ENCODE results near the gene ADAMTSL5.
"Not testable (repeated sequence)": the region's sequence is repeated elsewhere in the genome, so short reads cannot be mapped to it uniquely, and the experiment has no call there.

Gene ADAMTSL5

DNA sequence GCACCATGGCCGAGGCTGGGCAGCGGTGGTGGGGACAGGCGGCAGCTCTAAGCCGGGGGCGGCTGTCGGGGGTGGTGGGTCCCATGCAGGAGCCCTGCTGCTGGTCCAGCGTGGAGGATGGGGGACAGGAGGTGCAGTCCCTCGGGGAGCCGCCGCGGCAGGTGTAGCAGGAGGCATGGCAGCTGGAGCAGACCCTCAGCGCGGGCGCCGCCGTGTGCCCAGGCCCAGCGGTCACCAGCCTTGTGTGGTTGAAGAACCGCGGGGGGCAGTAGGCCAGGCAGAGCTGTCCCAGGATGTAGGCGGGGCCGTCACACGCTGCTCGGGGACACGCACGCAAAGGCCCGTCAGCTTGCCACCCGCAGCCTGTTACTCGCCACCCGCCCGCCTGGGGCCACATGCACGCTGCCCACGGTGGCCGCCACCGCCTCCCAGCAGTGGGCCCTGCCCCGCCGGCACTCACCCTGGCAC is 30.9 kb downstream of the ADAMTSL5 start:
- no peak for DNase-seq (ENCODE audit: low spot score)

DNA sequence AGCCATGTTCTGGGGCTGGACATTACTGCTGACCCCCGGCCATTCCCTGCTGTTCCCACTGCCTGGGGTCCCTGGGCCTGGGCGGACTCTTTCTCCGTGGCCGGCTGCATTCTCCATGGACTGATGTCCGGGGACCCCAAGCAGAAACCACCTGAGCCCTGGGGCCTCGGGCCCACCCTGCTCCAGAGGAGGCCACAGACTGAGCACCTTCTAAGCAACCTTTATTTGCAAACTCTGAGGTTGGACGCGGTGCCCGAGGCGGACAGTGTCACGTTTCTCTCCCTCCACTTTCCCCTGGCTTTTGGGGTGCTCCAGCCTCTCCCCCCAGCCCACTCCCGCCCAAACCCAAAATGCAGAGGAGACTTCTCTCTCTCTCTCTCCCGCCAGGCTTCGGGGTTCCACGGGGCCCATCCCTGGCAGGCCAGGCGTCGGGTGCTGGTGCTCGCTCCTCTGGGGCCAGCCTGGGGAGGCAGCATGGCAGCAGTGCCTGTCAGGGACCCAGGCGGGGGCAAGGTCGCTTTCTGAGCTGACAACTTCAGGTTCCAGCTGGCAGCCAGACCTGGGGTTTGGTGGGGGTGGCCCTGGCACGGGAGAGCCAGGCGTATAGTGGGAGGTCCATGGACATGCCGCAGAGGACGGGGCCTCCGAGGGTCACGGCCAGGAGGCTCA is 31.5 kb downstream of the ADAMTSL5 start:
- DNase-seq (ENCODE audit: low spot score): no peak

DNA sequence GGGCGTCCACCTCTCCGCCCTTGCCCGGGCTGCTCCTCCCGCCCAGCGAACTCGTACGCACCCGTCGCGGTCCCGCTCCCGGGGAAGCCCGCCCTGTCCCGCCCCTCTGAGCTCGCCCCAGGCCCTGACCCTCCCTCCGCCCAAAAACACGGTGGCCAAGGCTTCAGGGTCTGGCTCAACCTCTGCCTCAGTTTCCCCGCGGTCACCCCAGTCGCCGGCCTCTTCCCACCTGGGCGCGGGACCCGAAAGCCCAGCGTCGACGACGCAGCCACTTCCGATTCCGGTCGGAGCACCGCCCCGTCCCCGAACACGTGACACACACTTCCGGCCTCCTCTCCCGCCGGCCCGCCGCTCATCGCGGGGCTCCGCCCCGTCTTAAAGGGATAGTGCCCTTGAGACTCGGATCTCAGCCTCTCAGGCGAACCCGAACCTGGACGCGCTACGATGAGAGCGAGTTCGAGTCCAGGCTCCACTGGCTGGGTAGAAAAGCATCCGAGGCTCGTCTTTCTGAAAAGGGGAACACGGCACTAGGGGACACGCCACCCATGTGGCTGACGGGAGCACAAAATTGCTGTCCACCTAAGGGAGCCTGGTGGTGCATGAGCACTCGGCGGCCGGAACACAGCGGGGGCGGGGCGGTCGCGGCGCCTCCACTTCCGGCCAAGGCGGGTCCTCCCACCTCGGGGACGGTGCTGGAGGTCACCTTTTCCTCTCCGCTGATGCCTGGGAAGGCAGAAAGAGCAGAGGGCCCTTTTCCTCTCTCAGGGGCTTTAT is 33.7 kb downstream of the ADAMTSL5 start, which contains the start of gene C19orf25:
C19orf25 (minus strand) TSS at position 282 of the 774 bp plus-strand sequence. CDS start 312 bp downstream, outside the sequence.
- peak; percentile 96 for DNase-seq (ENCODE audit: low spot score)

DNA sequence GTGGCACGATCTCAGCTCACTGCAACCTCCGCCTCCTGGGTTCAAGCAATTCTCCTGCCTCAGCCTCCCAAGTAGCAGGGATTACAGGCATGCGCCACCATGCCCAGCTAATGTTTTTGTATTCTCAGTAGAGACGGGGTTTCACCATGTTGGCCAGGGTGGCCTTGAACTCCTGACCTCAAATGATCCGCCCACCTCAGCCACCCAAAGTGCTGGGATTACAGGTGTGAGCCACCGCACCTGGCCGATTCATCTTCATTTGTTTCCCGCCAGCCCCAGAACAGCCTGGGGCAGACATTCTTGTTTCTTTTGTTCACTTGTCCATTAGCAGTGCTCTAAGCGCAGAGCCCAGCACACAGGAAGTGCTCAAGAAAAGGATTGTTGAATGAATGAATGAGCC is 35.8 kb downstream of the ADAMTSL5 start:
- not testable (repeated sequence) for DNase-seq (ENCODE audit: low spot score)

DNA sequence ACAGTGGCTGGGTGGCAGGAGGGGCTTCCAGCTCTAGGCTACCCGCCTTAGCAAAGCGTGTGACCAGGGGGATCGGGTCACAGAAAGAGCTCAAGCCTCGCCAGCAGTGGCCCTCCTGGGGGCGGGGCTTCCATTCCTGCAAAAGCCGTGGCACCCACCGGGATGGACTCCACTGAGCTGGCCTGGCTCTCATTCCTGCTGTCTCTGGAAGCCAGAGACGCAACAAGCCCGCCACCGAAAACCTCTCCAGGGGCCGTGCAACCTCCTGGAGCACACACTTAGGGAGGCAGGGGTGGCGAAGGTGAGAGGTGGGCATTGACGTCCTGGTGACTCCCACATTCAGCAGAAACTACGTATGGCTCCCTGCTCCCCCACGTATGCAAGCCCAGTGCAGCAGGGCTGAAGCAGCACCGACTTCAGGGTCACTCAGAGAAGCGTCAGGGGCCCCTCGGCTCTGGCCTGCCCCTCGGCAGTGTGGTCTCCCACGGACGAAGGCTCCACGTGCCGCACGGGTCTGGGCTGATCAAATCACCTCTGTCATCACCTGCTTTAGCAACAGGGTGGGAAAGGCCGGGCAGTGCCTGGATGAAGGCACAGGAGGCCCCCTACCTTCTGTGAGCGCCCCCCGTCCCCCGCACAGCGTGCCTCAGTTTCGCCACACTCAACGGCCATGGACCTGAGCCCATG is 36.9 kb downstream of the ADAMTSL5 start:
- DNase-seq (ENCODE audit: low spot score): no peak

DNA sequence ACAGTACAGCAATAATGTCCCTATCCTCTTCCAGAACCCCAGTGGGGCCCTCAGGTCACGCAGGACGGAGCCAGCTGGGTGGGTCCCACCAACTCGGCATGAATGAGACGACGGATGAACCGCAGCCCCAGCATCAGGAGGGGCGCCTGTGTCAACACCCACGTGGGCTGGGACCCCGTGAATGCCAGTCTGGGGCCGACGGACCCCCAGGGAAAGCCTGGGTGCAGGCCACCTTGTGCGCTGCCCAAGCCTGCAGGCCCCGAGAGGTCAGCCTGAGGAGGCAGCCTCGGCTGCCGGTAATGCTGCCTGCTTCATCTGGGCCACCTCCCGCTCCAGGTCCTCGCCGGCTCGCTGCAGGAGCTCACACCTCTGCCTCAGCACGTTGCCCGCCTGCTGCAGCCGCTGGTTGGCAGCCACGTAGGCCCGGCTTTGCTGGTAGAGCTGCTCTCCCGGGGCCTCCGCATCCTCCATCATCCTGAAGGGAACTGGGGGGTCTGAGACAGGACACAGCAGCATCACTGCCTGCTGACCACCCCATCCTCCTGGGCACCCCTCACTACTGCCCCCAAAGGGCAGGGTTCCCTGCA is 38.0 kb downstream of the ADAMTSL5 start:
- no peak for DNase-seq (ENCODE audit: low spot score)

DNA sequence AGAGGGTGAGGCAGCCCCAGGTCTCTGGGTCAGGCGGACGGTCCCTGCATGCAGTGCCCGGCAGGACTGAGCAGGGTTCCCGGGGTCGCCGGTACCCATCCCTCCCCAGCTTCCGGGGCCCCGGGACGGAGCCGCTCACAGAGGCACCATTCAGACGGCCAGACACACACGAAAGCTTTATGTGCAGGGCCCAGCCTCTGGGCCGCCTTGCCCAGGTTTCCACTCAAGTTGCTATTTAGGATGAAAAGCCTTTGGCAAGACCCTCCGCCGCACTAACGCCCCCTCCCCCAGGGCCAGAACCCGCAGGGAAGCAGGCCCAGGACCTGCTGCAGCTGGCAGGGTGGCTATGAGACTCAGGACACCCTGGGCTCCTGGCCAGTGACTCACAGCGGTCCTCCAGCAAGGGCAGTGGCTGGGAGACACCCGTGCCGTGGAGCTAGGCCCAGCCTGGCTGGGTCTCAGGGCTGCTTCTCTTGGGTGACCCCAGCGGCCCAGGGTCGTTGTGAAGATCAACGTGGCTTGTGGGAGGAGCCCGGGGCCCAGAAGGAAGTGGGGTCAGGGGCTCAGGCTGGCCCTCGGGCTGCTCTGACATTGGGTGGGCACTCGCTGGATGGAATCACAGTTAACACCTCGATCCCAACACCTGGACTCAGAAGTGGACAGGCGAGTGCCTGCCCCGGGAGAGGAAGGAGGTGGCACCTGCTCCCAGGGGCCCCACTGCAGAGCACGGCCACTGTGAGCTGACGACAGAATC is 38.6 kb downstream of the ADAMTSL5 start:
- no peak for DNase-seq (ENCODE audit: low spot score)

DNA sequence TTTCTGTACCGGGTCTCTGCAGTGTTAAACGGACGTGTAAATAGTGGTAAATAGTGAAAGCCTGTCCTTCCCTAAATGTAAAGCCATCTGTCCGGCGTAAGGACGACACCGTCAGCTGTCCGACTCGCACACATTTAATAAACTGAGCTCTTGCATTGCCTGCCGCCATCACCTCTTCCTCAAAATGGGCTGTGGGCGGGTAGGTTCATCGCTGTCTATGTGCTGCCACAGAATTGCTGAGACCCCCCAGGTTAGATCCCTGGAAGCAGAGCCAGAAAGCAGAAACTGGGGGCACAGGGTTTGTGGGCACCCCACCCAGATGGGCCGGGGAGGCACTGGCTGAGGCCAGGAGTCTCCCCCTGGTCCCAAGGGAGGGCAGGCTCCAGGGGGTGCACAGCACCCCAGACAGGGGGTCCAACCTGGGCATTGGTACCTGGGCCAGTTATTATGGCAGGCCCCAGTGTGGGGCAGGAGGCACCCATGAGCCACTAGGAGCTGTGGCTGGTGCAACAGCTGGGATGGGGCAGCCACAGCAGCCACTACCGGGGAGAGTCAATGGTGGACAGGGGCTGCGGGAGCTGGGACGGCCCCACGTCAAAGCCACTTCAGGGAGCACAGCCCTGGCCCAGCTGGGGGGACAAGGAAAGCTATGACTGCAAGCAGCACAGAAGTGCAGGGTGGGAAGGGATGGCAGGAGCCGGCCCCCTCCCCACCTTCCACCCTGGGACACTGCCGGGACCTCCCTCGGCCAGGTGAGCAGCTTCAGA is 39.6 kb downstream of the ADAMTSL5 start:
- no peak for DNase-seq (ENCODE audit: low spot score)

DNA sequence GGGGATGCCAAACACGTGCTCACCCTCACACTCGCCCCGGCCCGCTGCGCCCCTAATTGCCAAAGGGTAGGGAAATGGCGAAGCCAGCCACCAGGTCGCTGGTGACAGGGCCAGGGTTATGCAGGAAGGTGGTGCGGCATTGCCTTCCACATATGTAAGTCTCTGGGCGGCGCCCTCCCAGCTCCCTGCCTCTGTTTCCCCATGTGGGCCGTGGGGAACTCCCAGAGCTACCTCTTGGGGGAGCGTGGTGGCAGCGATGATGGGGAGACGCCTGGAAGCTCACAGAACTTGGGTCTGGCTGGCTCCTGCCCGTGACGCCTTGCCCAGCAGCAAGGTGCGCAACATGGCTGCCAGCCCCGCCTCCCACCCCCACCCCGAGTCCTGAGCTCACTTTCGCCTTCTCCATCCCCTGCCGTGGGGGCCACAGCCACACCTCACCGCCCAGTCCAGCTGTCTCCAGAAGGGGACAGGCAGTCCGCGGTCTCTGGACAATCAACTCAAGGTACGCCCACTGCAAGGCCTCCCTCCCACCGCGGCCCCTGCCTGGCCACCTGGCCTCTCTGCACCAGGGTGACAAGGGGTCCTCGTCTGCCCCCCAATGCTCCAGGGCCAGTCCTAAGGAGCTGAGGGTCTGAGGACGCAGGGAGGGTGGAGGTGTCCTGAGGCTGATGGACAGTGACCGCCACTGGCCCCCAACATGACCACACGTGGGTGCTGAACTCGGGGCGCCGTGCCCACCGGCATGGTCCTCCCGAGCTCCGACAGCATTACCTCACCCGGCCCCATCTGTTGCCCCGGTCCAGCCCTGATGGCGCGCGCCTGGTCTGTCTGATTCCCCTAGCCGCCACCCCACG is 40.4 kb downstream of the ADAMTSL5 start:
- no peak for DNase-seq (ENCODE audit: low spot score)

DNA sequence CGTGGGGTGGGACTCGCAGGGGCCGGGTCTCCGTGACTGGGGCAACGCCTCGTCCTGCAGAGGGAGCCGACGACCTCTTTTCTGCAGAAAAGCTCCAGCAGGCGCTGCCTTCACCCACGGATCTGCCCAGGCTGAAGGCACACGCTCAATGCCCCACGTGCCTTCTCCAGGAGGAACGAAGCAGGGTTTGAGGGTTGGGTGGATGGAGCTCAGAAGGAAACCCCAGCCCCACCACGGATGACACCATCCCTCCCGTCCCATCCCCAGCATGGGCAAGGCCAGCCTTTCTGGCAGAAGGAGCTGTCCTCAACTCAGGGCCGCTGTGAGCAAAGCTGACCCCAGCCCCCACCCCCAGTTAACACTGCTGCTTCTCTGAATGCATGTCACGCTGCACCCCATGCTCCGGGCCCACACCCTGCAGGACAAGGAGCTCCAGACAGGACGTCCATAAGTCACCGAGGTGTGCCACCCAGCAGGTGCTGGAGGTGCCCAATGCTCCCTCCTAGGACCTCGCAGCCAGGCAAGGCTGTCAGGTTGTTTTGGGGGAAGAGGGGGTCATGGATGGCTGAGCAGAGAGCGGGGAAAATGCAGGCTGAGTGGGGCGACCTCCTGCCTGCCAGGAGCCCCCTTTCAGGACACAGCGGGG is 41.2 kb downstream of the ADAMTSL5 start:
- no peak for DNase-seq (ENCODE audit: low spot score)

DNA sequence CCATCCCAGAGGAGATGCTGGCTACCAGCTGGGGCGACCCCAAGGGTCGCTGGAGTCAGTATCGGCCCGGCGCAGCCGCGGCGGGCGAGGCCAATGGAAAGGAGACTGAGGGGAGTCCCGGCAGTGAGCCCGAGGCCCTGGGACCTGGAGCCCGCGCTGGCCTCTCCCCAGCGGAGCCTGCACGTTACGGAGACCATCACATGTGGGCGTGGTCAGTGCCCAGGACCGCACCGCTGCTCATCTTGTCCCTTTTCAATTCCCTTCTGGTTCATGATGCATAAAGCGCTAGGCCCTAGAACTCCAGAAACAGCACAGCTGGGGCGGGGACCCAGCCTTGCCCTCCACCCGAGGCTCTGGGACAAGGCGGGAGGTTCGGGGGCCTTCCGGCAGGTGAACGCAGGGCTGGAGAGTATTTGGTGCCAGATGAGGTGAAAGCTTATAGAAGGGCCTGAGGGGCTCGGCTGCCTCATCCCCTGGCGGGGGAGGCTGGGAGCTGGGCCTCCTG is 41.8 kb downstream of the ADAMTSL5 start:
- peak; percentile 78 for DNase-seq (ENCODE audit: low spot score)

DNA sequence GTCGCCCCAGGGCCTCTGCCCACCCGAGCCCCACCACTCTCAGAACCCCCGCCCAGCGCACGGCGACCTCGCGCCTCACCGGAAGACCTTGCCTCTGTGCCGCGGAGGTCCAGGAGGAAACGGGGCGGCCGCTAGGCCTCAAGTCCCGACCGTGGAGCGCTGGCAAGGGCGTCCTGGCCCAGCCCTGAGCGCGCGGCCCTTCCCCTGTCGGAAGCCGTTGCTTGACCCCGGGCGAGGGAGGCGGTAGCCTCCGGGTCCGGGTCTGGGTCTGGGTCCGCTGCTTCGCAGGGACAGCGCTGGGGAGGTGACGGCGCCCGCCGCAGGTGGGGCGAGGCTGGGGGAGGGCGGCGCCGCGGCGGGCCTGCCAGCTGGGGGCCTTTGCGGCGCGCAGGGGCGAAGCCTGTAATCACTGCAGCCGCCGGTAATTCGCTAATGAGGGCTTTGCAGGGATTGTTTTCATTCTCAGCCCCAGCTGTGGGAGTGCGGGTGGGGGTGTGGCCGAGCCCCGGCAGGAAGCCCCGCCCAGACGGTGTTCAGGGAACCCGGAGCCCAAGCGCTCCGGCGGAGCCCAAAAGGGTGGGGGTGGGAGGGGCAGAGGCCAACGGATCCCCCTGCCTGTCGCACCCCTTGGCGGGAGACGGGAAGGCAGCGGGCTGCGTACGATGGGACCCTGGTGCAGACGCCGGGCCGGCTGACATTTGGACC is 42.4 kb downstream of the ADAMTSL5 start:
- DNase-seq (ENCODE audit: low spot score): peak; percentile 82

DNA sequence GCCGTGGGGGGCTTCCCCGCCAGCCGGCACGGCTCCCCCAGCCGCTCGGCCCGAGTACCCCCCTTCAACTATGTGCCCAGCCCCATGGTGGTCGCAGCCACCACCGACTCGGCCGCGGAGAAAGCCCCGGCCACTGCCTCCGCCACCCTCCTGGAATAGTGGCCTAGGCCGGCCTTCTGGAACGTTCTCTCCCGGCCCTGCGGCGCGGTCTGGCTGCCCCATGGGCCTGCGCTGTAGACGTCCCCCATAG is 42.8 kb downstream of the ADAMTSL5 start:
- no peak for DNase-seq (ENCODE audit: low spot score)

DNA sequence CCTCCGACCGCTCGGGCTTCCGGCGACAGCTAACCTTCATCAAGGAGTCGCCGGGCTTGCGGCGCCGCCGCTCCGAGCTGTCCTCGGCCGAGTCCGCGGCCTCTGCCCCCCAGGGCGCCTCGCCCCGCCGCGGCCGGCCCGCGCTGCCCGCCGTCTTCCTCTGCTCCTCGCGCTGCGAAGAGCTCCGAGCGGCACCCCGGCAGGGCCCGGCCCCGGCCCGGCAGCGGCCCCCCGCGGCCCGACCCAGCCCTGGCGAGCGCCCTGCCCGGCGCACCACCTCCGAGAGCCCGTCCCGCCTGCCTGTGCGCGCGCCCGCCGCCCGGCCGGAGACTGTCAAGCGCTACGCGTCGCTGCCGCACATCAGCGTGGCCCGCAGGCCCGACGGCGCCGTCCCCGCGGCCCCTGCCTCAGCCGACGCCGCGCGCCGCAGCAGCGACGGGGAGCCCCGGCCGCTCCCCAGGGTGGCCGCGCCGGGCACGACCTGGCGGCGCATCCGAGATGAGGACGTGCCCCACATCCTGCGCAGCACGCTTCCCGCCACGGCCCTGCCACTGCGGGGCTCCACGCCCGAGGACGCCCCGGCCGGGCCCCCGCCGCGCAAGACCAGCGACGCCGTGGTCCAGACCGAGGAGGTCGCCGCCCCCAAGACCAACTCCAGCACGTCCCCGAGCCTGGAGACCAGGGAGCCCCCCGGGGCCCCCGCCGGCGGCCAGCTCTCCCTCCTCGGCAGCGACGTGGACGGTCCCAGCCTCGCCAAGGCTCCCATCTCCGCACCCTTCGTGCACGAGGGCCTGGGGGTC is 43.4 kb downstream of the ADAMTSL5 start:
- peak; percentile 60 for DNase-seq (ENCODE audit: low spot score)

DNA sequence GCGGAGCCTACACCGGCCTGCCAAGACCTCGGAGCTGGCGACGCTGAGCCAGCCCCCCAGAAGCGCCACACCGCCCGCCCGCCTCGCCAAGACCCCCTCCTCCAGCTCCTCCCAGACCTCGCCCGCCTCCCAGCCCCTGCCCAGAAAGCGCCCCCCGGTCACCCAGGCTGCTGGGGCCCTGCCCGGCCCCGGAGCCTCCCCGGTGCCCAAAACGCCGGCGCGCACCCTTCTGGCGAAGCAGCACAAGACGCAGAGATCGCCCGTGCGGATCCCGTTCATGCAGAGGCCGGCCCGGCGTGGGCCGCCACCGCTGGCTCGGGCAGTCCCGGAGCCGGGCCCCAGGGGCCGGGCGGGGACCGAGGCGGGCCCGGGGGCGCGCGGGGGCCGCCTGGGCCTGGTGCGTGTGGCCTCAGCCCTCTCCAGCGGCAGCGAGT is 44.0 kb downstream of the ADAMTSL5 start:
- DNase-seq (ENCODE audit: low spot score): peak; percentile 61

DNA sequence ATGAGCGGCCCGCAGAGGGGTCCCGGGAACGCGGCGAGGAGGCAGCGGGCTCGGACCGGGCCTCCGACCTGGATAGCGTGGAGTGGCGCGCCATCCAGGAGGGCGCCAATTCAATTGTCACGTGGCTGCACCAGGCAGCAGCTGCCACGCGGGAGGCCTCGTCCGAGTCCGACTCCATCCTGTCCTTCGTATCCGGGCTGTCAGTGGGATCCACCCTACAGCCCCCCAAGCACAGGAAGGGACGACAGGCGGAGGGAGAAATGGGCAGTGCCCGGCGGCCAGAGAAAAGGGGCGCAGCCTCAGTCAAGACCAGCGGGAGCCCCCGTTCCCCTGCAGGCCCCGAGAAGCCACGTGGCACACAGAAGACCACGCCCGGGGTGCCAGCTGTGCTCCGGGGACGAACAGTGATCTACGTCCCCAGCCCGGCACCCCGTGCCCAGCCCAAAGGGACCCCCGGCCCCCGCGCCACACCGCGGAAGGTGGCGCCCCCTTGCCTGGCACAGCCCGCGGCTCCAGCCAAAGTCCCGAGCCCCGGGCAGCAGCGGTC is 44.5 kb downstream of the ADAMTSL5 start:
- DNase-seq (ENCODE audit: low spot score): no peak

DNA sequence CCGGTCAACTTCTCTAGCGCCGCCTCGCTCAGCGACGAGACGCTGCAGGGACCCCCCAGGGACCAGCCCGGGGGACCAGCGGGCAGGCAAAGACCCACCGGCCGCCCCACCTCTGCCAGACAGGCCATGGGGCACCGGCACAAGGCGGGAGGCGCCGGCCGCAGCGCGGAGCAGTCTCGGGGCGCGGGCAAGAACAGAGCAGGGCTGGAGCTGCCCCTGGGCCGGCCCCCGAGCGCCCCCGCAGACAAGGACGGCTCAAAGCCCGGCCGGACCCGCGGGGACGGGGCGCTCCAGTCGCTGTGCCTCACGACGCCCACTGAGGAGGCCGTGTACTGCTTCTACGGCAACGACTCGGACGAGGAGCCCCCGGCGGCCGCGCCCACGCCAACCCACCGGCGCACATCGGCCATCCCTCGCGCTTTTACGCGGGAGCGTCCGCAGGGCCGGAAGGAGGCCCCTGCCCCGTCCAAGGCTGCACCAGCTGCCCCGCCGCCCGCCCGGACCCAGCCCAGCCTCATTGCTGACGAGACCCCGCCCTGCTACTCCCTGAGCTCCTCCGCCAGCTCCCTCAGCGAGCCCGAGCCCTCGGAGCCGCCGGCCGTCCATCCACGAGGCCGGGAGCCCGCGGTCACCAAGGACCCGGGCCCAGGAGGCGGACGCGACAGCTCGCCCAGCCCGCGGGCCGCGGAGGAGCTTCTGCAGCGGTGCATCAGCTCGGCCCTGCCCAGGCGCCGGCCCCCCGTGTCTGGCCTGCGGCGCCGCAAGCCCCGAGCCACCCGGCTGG is 45.1 kb downstream of the ADAMTSL5 start:
- no peak for DNase-seq (ENCODE audit: low spot score)

Measured in iPS-NIHi11 (cell line).